K562 (cell line): ENCODE data around the gene PRSS22. TPM values are rescaled to one million over a fixed set of nuclear protein-coding genes. Genes with fewer than 3 reads are reported as not detected.

Experiments used
- BCL6 ChIP-seq: fragments of 250-450 bp; sonication (Bioruptor Pico); IDR thresholded peaks from 2 replicates; pipeline ENCODE4 v1.4.0; 2020
- CAMTA2 ChIP-seq: fragments of 250-450 bp; sonication (Bioruptor Pico); conservative IDR thresholded peaks from 2 replicates; pipeline ENCODE4 v1.5.1; 2022
- CHD2 ChIP-seq: IDR thresholded peaks from 2 replicates; pipeline ENCODE4 v1.6.1; 2011; ENCODE audit warnings: low read depth, low read length
- CREBBP ChIP-seq: IDR thresholded peaks from one replicate; pipeline ENCODE4 v1.6.1; 2012; ENCODE audit warnings: low read depth, mild to moderate bottlenecking, control low read depth, inconsistent platforms, low read length
- KAT2B ChIP-seq: IDR thresholded peaks from one replicate; pipeline ENCODE4 v1.6.1; 2012; ENCODE audit warnings: low read depth, mild to moderate bottlenecking, control low read depth, inconsistent platforms, low read length, moderate library complexity
- LEF1 ChIP-seq: fragments of 450-650 bp; IDR thresholded peaks from 2 replicates; pipeline ENCODE4 v1.6.1; 2016; ENCODE audit warnings: mild to moderate bottlenecking
- MAZ ChIP-seq, 2 experiments: fragments of 450-650 bp in 1 of 2; sonication (generic) in 1 of 2; formaldehyde crosslinking; IDR thresholded peaks in 1 of 2; conservative IDR thresholded peaks in 1 of 2; 2 replicates each; pipeline versions ENCODE4 v1.4.0 to v1.5.0; 2020; ENCODE audit warnings: mild to moderate bottlenecking in 1 of 2, missing genetic modification reagents in 1 of 2
- MECOM ChIP-seq: fragments of 250-450 bp; sonication (Bioruptor Pico); IDR thresholded peaks from 2 replicates; pipeline ENCODE4 v1.8.0; 2022; ENCODE audit warnings: inconsistent platforms
- MEF2A ChIP-seq: IDR thresholded peaks from 2 replicates; pipeline ENCODE4 v1.6.1; 2011; ENCODE audit warnings: low read depth, mild to moderate bottlenecking, low read length, moderate library complexity; ENCODE audit not compliant: control insufficient read depth
- MTA3 ChIP-seq: fragments of 450-650 bp; formaldehyde crosslinking; IDR thresholded peaks from 2 replicates; pipeline ENCODE4 v1.6.1; 2017; ENCODE audit warnings: mild to moderate bottlenecking, borderline replicate concordance
- MXI1 ChIP-seq: IDR thresholded peaks from 2 replicates; pipeline ENCODE4 v1.6.1; 2011; ENCODE audit warnings: low read depth, mild to moderate bottlenecking, improper control_type of control experiment, low read length
- MYC ChIP-seq, 2 experiments: fragments of 250-450 bp in 1 of 2; sonication (Bioruptor Pico) in 1 of 2; IDR thresholded peaks; 2 replicates each; pipeline versions ENCODE4 v1.5.1 to v1.6.1; 2012 to 2021; ENCODE audit warnings: low read depth in 2 of 2, borderline replicate concordance in 1 of 2, improper control_type of control experiment in 1 of 2, low read length in 1 of 2, mild to moderate bottlenecking in 1 of 2, moderate library complexity in 1 of 2
- NCOR1 ChIP-seq: fragments of 450-650 bp; IDR thresholded peaks from 2 replicates; pipeline ENCODE4 v1.6.1; 2016; ENCODE audit warnings: mild to moderate bottlenecking, moderate library complexity
- NFE2L1 ChIP-seq: fragments of 450-650 bp; IDR thresholded peaks from 2 replicates; pipeline ENCODE4 v1.6.1; 2016; ENCODE audit warnings: missing genetic modification characterization, low read depth, mild to moderate bottlenecking, missing compliant biosample characterization, moderate library complexity, borderline replicate concordance
- NR2C2 ChIP-seq, 2 experiments: fragments of 200-800 bp in 1 of 2; sonication (Bioruptor generic) in 1 of 2; sonication (generic) in 1 of 2; formaldehyde crosslinking in 1 of 2; IDR thresholded peaks; 2 replicates each; pipeline versions ENCODE4 v1.6.1 to v1.8.0; 2016 to 2022; ENCODE audit warnings: mild to moderate bottlenecking in 1 of 2, missing compliant biosample characterization in 1 of 2, missing genetic modification characterization in 1 of 2, missing genetic modification reagents in 1 of 2
- STAG1 ChIP-seq: sonication (generic); formaldehyde crosslinking; IDR thresholded peaks from 2 replicates; pipeline ENCODE4 v1.5.0; 2020; ENCODE audit warnings: missing genetic modification reagents, borderline replicate concordance
- SUPT5H ChIP-seq: fragments of 450-650 bp; IDR thresholded peaks from 2 replicates; pipeline ENCODE4 v1.6.1; 2016
- TEAD1 ChIP-seq, 2 experiments: fragments of 450-650 bp in 1 of 2; sonication (generic) in 1 of 2; formaldehyde crosslinking; IDR thresholded peaks; 2 replicates each; pipeline versions ENCODE4 v1.4.0 to v1.8.0; 2020 to 2022; ENCODE audit warnings: mild to moderate bottlenecking in 2 of 2, missing genetic modification reagents in 1 of 2
- ZNF707 ChIP-seq: fragments of 250-450 bp; sonication (Bioruptor Pico); conservative IDR thresholded peaks from 2 replicates; pipeline ENCODE4 v1.8.0; 2022; ENCODE audit warnings: inconsistent platforms, mild to moderate bottlenecking, moderate library complexity
- polyA plus RNA-seq, 8 experiments: library from polyadenylated mRNA; depleted of rRNA in 4 of 8; stranded (reverse) in 5 of 8; unstranded in 3 of 8; fragments of >200 nt; fragmentation: Nextera tagmentation in 2 of 8; fragmentation: Illumina TruSeq in 1 of 8; extraction: Ambion mirVana in 2 of 8; extraction: Trizol in 1 of 8; gene quantifications; 2 replicates each; pipeline versions ENCODE4 v1.2.1 to v1.2.3, GENCODE V29; 2011 to 2014; ENCODE audit warnings: inconsistent platforms in 1 of 8, missing spikeins in 1 of 8
- total RNA-seq, 7 experiments: library from RNA; depleted of rRNA in 6 of 7; stranded (reverse); fragments of >200 nt in 6 of 7; fragmentation: Illumina TruSeq in 2 of 7; extraction: Trizol in 2 of 7; gene quantifications; 2 replicates each; pipeline versions ENCODE4 v1.2.1 to v1.2.3, GENCODE V29; 2011 to 2021; ENCODE audit warnings: low replicate concordance in 1 of 7
- TF ChIP-seq, protein P1 (sequence below): conservative IDR thresholded peaks from 2 replicates; pipeline ENCODE4 v1.6.1; 2011; ENCODE audit warnings: low read depth, mild to moderate bottlenecking, low read length; ENCODE audit not compliant: control insufficient read depth
- TF ChIP-seq, protein P2 (sequence below): sonication (generic); formaldehyde crosslinking; IDR thresholded peaks from 2 replicates; pipeline ENCODE4 v1.8.0; 2022; ENCODE audit warnings: missing genetic modification reagents, mild to moderate bottlenecking, borderline replicate concordance
- TF ChIP-seq, protein P3 (sequence below): fragments of 200-800 bp; sonication (Bioruptor generic); IDR thresholded peaks from 2 replicates; pipeline ENCODE4 v1.6.1; 2017; ENCODE audit warnings: missing genetic modification characterization, missing compliant biosample characterization

Gene PRSS22
- total and polyA plus RNA-seq, 9 of the 15 experiments (the other 6 are each of a cell fraction or from before 2014, with no cell fraction given), result 0.13 to 0.42 TPM; not detected in 7

DNA sequence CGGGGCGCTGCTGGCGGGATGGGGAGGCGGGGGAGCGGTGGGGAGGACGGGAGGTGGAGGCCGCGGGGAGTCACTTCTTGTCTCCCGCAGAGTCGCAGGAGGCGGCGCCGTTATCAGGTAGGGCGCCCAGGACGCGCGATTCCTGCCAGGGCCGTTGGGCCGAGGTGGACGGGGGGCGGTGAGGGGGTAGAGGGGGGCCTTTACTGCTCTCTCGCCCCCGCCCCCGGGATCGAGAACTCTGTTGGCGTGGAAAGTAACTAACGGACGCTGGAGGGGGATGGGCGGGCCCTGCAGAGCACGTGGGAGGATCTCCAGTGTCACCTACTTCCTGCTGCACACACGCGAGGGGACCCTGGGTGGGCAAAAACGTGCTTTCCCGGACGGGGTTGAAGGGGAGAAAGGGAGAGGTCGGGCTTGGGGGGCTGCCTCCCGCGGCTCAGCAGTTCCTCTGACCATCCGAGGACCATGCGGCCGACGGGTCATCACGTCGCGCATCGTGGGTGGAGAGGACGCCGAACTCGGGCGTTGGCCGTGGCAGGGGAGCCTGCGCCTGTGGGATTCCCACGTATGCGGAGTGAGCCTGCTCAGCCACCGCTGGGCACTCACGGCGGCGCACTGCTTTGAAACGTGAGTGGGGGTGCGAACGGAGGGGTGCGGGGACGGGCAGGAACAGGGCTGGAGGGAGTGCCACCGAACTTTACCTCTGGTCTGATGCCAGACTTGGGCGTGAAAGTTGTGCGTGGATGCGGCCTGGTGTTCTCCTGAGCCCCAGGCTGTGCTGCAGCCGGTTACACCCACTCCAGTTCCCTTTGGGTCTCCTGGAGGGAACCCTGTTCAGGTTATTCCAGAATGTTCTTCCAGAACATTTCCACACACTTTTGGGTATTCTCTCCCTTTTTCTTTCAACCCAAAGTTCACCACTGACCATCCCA lies 40.4 kb downstream of the PRSS22 start (continued):
- TF ChIP-seq, protein P1, sequence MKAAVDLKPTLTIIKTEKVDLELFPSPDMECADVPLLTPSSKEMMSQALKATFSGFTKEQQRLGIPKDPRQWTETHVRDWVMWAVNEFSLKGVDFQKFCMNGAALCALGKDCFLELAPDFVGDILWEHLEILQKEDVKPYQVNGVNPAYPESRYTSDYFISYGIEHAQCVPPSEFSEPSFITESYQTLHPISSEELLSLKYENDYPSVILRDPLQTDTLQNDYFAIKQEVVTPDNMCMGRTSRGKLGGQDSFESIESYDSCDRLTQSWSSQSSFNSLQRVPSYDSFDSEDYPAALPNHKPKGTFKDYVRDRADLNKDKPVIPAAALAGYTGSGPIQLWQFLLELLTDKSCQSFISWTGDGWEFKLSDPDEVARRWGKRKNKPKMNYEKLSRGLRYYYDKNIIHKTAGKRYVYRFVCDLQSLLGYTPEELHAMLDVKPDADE, result peak; percentile 17; the same call in 1 of the 2 replicates
- TF ChIP-seq TEAD1 (CRISPR knock-in tag; IDR thresholded peaks at IDR 0.05), result 0 out of 4 replicates have a peak, but pooled peaks of 1 of the 2 experiments have one; percentile 42
- peak in 1 of 2 experiments; percentile 7; a peak in 1 of 4 replicates for TF ChIP-seq MAZ (CRISPR knock-in tag; conservative IDR thresholded peaks at IDR 0.05 in 1 of 2, IDR thresholded peaks at IDR 0.05 in 1 of 2)
- 0 out of 2 replicates have a peak, but pooled peaks have one; percentile 35 for TF ChIP-seq LEF1
- TF ChIP-seq NR2C2 (CRISPR knock-in tag; IDR thresholded peaks at IDR 0.05), result no peak
- TF ChIP-seq NR2C2 (tag; IDR thresholded peaks at IDR 0.05), result peak; percentile 41; the same call in 1 of the 2 replicates
- TF ChIP-seq, protein P2, sequence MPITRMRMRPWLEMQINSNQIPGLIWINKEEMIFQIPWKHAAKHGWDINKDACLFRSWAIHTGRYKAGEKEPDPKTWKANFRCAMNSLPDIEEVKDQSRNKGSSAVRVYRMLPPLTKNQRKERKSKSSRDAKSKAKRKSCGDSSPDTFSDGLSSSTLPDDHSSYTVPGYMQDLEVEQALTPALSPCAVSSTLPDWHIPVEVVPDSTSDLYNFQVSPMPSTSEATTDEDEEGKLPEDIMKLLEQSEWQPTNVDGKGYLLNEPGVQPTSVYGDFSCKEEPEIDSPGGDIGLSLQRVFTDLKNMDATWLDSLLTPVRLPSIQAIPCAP (CRISPR knock-in tag), result no peak
- no peak for TF ChIP-seq CREBBP
- no peak for TF ChIP-seq NCOR1
- no peak for TF ChIP-seq STAG1
- 0 out of 2 replicates have a peak, but pooled peaks have one; percentile 8 for TF ChIP-seq MECOM (CRISPR knock-in tag)
- TF ChIP-seq MYC (IDR thresholded peaks at IDR 0.05; ENCODE audit: low read depth, low read length), result peak; percentile 96
- peak; percentile 96 for TF ChIP-seq MYC (CRISPR knock-in tag; IDR thresholded peaks at IDR 0.05; ENCODE audit: borderline replicate concordance, low read depth)
- no peak for TF ChIP-seq MEF2A
- TF ChIP-seq BCL6 (CRISPR knock-in tag), result no peak
- TF ChIP-seq MTA3, result peak; percentile 17; the same call in 1 of the 2 replicates
- TF ChIP-seq CHD2, result 0 out of 2 replicates have a peak, but pooled peaks have one; percentile 39
- no peak for TF ChIP-seq KAT2B
- TF ChIP-seq SUPT5H, result 0 out of 2 replicates have a peak, but pooled peaks have one; percentile 45
- TF ChIP-seq CAMTA2 (CRISPR knock-in tag), result no peak
- TF ChIP-seq MXI1, result no peak
- no peak for TF ChIP-seq ZNF707 (CRISPR knock-in tag)
- TF ChIP-seq, protein P3, sequence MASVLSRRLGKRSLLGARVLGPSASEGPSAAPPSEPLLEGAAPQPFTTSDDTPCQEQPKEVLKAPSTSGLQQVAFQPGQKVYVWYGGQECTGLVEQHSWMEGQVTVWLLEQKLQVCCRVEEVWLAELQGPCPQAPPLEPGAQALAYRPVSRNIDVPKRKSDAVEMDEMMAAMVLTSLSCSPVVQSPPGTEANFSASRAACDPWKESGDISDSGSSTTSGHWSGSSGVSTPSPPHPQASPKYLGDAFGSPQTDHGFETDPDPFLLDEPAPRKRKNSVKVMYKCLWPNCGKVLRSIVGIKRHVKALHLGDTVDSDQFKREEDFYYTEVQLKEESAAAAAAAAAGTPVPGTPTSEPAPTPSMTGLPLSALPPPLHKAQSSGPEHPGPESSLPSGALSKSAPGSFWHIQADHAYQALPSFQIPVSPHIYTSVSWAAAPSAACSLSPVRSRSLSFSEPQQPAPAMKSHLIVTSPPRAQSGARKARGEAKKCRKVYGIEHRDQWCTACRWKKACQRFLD (CRISPR knock-in tag), result peak; percentile 82
- TF ChIP-seq NFE2L1 (tag), result no peak
